ENCODE measurements around the gene MLF2.

MLF2 gene

GRCh38 chr12:6784761-6785160 lies 31.8 kb upstream of the MLF2 start:
- no peaks in the 10 kb centered on the region for H3K27me3 ChIP-seq (ENCODE audit: control insufficient read depth in 1 of 2, insufficient read depth in 2 of 2, low read length in 2 of 2)
- H3K9me3 ChIP-seq (ENCODE audit: low read length): no peaks in the 10 kb centered on the region
- no peaks in the 10 kb centered on the region for H3K36me3 ChIP-seq (ENCODE audit: insufficient read depth, low read length)
- H3K4me3 ChIP-seq (ENCODE audit: low read depth in 1 of 2, low read length in 2 of 2): no peak overlapping the region
- no peak overlapping the region for H3K9ac ChIP-seq (ENCODE audit: low read length)
- no peaks in the 10 kb centered on the region for H3K4me1 ChIP-seq (ENCODE audit: insufficient read depth, low read length)
- no peak overlapping the region for H3K27ac ChIP-seq (ENCODE audit: low read depth, low read length)

GRCh38 chr12:6784296-6784695 lies 31.4 kb upstream of the MLF2 start:
- H3K9ac ChIP-seq (ENCODE audit: low read length): no peak overlapping the region
- no peaks in the 10 kb centered on the region for H3K9me3 ChIP-seq (ENCODE audit: low read length)
- no peak overlapping the region for H3K27ac ChIP-seq (ENCODE audit: low read depth, low read length)
- peaks cover 2% of the 10 kb centered on the region for H3K4me1 ChIP-seq (ENCODE audit: insufficient read depth, low read length)
- no peak overlapping the region for H3K4me3 ChIP-seq (ENCODE audit: low read depth in 1 of 2, low read length in 2 of 2)
- no peaks in the 10 kb centered on the region for H3K27me3 ChIP-seq (ENCODE audit: control insufficient read depth in 1 of 2, insufficient read depth in 2 of 2, low read length in 2 of 2)
- no peaks in the 10 kb centered on the region for H3K36me3 ChIP-seq (ENCODE audit: insufficient read depth, low read length)

GRCh38 chr12:6783828-6784227 lies 30.9 kb upstream of the MLF2 start:
- H3K4me1 ChIP-seq (ENCODE audit: insufficient read depth, low read length): peaks cover 6% of the 10 kb centered on the region
- H3K27me3 ChIP-seq (ENCODE audit: control insufficient read depth in 1 of 2, insufficient read depth in 2 of 2, low read length in 2 of 2): no peaks in the 10 kb centered on the region
- no peaks in the 10 kb centered on the region for H3K36me3 ChIP-seq (ENCODE audit: insufficient read depth, low read length)
- H3K4me3 ChIP-seq (ENCODE audit: low read depth in 1 of 2, low read length in 2 of 2): no peak overlapping the region
- no peaks in the 10 kb centered on the region for H3K9me3 ChIP-seq (ENCODE audit: low read length)
- no peak overlapping the region for H3K9ac ChIP-seq (ENCODE audit: low read length)
- H3K27ac ChIP-seq (ENCODE audit: low read depth, low read length): no peak overlapping the region

GRCh38 chr12:6782850-6783566 lies 30.1 kb upstream of the MLF2 start:
- Histone ChIP-seq H3K4me3 (ENCODE audit: low read depth in 1 of 2, low read length in 2 of 2) (no peak overlapping the region), H3K4me1 (ENCODE audit: insufficient read depth, low read length) (peaks cover 7% of the 10 kb centered on the region), H3K27ac (ENCODE audit: low read depth, low read length) (no peak overlapping the region), H3K9me3 (ENCODE audit: low read length) (no peaks in the 10 kb centered on the region), H3K27me3 (ENCODE audit: control insufficient read depth in 1 of 2, insufficient read depth in 2 of 2, low read length in 2 of 2) (no peaks in the 10 kb centered on the region), H3K9ac (ENCODE audit: low read length) (no peak overlapping the region), H3K36me3 (ENCODE audit: insufficient read depth, low read length) (no peaks in the 10 kb centered on the region)

- H3K36me3 ChIP-seq (ENCODE audit: insufficient read depth, low read length): no peaks in the 10 kb centered on the region
- peaks cover 16% of the 10 kb centered on the region for H3K4me1 ChIP-seq (ENCODE audit: insufficient read depth, low read length)
- no peaks in the 10 kb centered on the region for H3K9me3 ChIP-seq (ENCODE audit: low read length)
- no peak overlapping the region for H3K9ac ChIP-seq (ENCODE audit: low read length)
- H3K4me3 ChIP-seq (ENCODE audit: low read depth in 1 of 2, low read length in 2 of 2): no peak overlapping the region
- H3K27me3 ChIP-seq (ENCODE audit: control insufficient read depth in 1 of 2, insufficient read depth in 2 of 2, low read length in 2 of 2): no peaks in the 10 kb centered on the region
- no peak overlapping the region for H3K27ac ChIP-seq (ENCODE audit: low read depth, low read length)
These were observed 29.2 kb upstream of the MLF2 start for GRCh38 chr12:6782119-6782518.

- Histone ChIP-seq H3K4me3 (ENCODE audit: low read depth in 1 of 2, low read length in 2 of 2) (no peak overlapping the region), H3K4me1 (ENCODE audit: insufficient read depth, low read length) (peaks cover 16% of the 10 kb centered on the region)
These were observed 27.6 kb upstream of the MLF2 start for GRCh38 chr12:6780573-6780972.

GRCh38 chr12:6779708-6780432 lies 26.9 kb upstream of the MLF2 start:
- Histone ChIP-seq H3K4me3 (ENCODE audit: low read depth in 1 of 2, low read length in 2 of 2) (no peak overlapping the region), H3K36me3 (ENCODE audit: insufficient read depth, low read length) (no peaks in the 10 kb centered on the region), H3K4me1 (ENCODE audit: insufficient read depth, low read length) (peaks cover 16% of the 10 kb centered on the region), H3K9me3 (ENCODE audit: low read length) (no peaks in the 10 kb centered on the region), H3K27me3 (ENCODE audit: control insufficient read depth in 1 of 2, insufficient read depth in 2 of 2, low read length in 2 of 2) (no peaks in the 10 kb centered on the region), H3K27ac (ENCODE audit: low read depth, low read length) (no peak overlapping the region), H3K9ac (ENCODE audit: low read length) (no peak overlapping the region)

More at GRCh38 chr12:6780573-6780972, 27.6 kb upstream of the MLF2 start:
- Histone ChIP-seq H3K27me3 (ENCODE audit: control insufficient read depth in 1 of 2, insufficient read depth in 2 of 2, low read length in 2 of 2) (no peaks in the 10 kb centered on the region), H3K9me3 (ENCODE audit: low read length) (no peaks in the 10 kb centered on the region), H3K27ac (ENCODE audit: low read depth, low read length) (no peak overlapping the region), H3K36me3 (ENCODE audit: insufficient read depth, low read length) (no peaks in the 10 kb centered on the region), H3K9ac (ENCODE audit: low read length) (no peak overlapping the region)

GRCh38 chr12:6778574-6779550 lies 25.9 kb upstream of the MLF2 start:
- Histone ChIP-seq H3K36me3 (ENCODE audit: insufficient read depth, low read length) (no peaks in the 10 kb centered on the region), H3K27me3 (ENCODE audit: control insufficient read depth in 1 of 2, insufficient read depth in 2 of 2, low read length in 2 of 2) (no peaks in the 10 kb centered on the region), H3K4me1 (ENCODE audit: insufficient read depth, low read length) (peaks cover 16% of the 10 kb centered on the region), H3K9ac (ENCODE audit: low read length) (peak overlapping the region; percentile 26), H3K4me3 (ENCODE audit: low read depth in 1 of 2, low read length in 2 of 2) (peak overlapping the region; percentile 51 to 62), H3K27ac (ENCODE audit: low read depth, low read length) (peak overlapping the region; percentile 91), H3K9me3 (ENCODE audit: low read length) (no peaks in the 10 kb centered on the region)

GRCh38 chr12:6778217-6778573 lies 25.3 kb upstream of the MLF2 start:
- no peaks in the 10 kb centered on the region for H3K9me3 ChIP-seq (ENCODE audit: low read length)
- H3K27me3 ChIP-seq (ENCODE audit: control insufficient read depth in 1 of 2, insufficient read depth in 2 of 2, low read length in 2 of 2): no peaks in the 10 kb centered on the region
- peaks cover 19% of the 10 kb centered on the region for H3K4me1 ChIP-seq (ENCODE audit: insufficient read depth, low read length)
- H3K27ac ChIP-seq (ENCODE audit: low read depth, low read length): peak overlapping the region; percentile 91
- peak overlapping the region; percentile 51 to 62 for H3K4me3 ChIP-seq (ENCODE audit: low read depth in 1 of 2, low read length in 2 of 2)
- no peaks in the 10 kb centered on the region for H3K36me3 ChIP-seq (ENCODE audit: insufficient read depth, low read length)
- H3K9ac ChIP-seq (ENCODE audit: low read length): peak overlapping the region; percentile 59

GRCh38 chr12:6777386-6777785 lies 24.4 kb upstream of the MLF2 start:
- no peaks in the 10 kb centered on the region for H3K9me3 ChIP-seq (ENCODE audit: low read length)
- no peaks in the 10 kb centered on the region for H3K27me3 ChIP-seq (ENCODE audit: control insufficient read depth in 1 of 2, insufficient read depth in 2 of 2, low read length in 2 of 2)
- peaks cover 25% of the 10 kb centered on the region for H3K4me1 ChIP-seq (ENCODE audit: insufficient read depth, low read length)
- H3K27ac ChIP-seq (ENCODE audit: low read depth, low read length): peak overlapping the region; percentile 91
- no peaks in the 10 kb centered on the region for H3K36me3 ChIP-seq (ENCODE audit: insufficient read depth, low read length)
- H3K4me3 ChIP-seq (ENCODE audit: low read depth in 1 of 2, low read length in 2 of 2): peak overlapping the region in 1 of 2 donors; percentile 62
- peak overlapping the region; percentile 59 for H3K9ac ChIP-seq (ENCODE audit: low read length)

Data from muscle layer of colon (tissue), 2 donors.